NB4 (cell line): ENCODE measurements around the gene MANSC4.

ENCODE experiments used
- POLR2A ChIP-seq: IDR thresholded peaks from 2 replicates; pipeline ENCODE4 v1.6.1; 2011; ENCODE audit warnings: mild to moderate bottlenecking; ENCODE audit not compliant: insufficient read length; ENCODE audit errors: extremely low read depth
- TF ChIP-seq, protein P1 (sequence below): IDR thresholded peaks from one replicate; pipeline ENCODE4 v1.5.1; 2012; ENCODE audit warnings: low read depth, low read length

DNA sequence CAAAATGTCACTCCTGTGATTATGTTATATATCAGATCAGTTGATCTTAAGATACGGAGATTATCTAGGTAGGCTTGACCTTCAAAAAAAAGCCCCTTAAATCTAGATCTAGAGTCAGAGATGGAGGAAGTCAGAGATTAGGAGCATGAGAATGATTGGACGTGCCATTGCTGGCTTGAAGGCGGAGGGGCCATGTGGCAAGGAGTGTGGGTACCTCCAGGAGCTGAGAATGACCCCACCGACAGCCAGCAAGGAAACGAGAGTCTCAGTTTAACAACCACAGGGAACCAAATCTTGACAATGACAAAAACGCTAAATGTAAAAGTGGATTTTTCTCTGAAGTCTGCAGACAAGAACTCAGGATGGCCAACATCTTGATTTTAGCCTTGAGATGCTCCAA lies 32.5 kb upstream of the MANSC4 start:
- TF ChIP-seq, protein P1, sequence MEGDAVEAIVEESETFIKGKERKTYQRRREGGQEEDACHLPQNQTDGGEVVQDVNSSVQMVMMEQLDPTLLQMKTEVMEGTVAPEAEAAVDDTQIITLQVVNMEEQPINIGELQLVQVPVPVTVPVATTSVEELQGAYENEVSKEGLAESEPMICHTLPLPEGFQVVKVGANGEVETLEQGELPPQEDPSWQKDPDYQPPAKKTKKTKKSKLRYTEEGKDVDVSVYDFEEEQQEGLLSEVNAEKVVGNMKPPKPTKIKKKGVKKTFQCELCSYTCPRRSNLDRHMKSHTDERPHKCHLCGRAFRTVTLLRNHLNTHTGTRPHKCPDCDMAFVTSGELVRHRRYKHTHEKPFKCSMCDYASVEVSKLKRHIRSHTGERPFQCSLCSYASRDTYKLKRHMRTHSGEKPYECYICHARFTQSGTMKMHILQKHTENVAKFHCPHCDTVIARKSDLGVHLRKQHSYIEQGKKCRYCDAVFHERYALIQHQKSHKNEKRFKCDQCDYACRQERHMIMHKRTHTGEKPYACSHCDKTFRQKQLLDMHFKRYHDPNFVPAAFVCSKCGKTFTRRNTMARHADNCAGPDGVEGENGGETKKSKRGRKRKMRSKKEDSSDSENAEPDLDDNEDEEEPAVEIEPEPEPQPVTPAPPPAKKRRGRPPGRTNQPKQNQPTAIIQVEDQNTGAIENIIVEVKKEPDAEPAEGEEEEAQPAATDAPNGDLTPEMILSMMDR = no peak
- TF ChIP-seq POLR2A = no peak
